K562 (cell line): Measurements from ENCODE around the gene GDAP1L1. TPM values are rescaled to one million over a fixed set of nuclear protein-coding genes. Genes with fewer than 3 reads are reported as not detected.

Experiments used
- ATAC-seq: fragments of 200-7000 bp; cut with Tn5 transposase; 3 replicates; pipeline ENCODE4 v1.9.1; 2020; ENCODE audit warnings: moderate library complexity
- BruUV-seq: library from RNA; stranded (reverse); fragments of 400-500 nt; replicated peaks from 2 replicates; lab custom pipeline; 2021; lab: Mats Ljungman, UMichigan
- CTCF ChIA-PET: fragments of 300-600 bp; formaldehyde crosslinking; extraction: SDS; loops from one replicate; lab custom pipeline; 2021; ENCODE audit warnings: low intra/inter-chr PET ratio; lab: Yijun Ruan, JAX
- POLR2A ChIA-PET: fragments of 300-600, 350-650 bp; sonication (Branson Sonifier 250); formaldehyde crosslinking; extraction: SDS; loops from one replicate; lab custom pipeline; 2021; ENCODE audit warnings: antibody characterized with exemption, inconsistent platforms; lab: Yijun Ruan, JAX
- DNase-seq, 4 experiments: peaks; one replicate each; pipeline versions ENCODE4 v3.0.0 to v3.0.0-alpha.2; 2011 to 2018; ENCODE audit warnings: low spot score in 3 of 4, mixed read lengths in 3 of 4; ENCODE audit errors: extremely low read depth in 1 of 4
- FAIRE-seq: peaks from 2 replicates; lab custom pipeline; 2011; peaks lifted over from hg19 to GRCh38; lab: Jason Lieb, UNC
- H2AFZ ChIP-seq: 2 replicates; pipeline ENCODE4 v1.6.0; 2011; ENCODE audit warnings: low read depth, low read length, control low read depth, inconsistent platforms
- H3K27ac ChIP-seq: fragments of 200-600 bp; 3 replicates; pipeline ENCODE4 v1.8.0; 2011; ENCODE audit warnings: low read depth, mild to moderate bottlenecking, control low read depth, inconsistent platforms, low read length, moderate library complexity, mixed read lengths; ENCODE audit errors: extremely low read depth
- H3K27me3 ChIP-seq, 2 experiments: fragments of 300-600 bp in 1 of 2; 2 replicates in 1 of 2; 3 replicates in 1 of 2; pipeline versions ENCODE4 v1.6.0 to v1.8.0; 2011; ENCODE audit warnings: inconsistent platforms in 2 of 2, low read length in 2 of 2, mild to moderate bottlenecking in 1 of 2, mixed read lengths in 1 of 2, moderate library complexity in 1 of 2; ENCODE audit not compliant: control insufficient read depth in 2 of 2, insufficient read depth in 2 of 2
- H3K36me3 ChIP-seq: fragments of 300-600 bp; 3 replicates; pipeline ENCODE4 v1.8.0; 2011; ENCODE audit warnings: mild to moderate bottlenecking, low read length, inconsistent platforms; ENCODE audit not compliant: control insufficient read depth, insufficient read depth
- H3K4me1 ChIP-seq, 2 experiments: fragments of 200-600 bp in 1 of 2; replicated peaks in 1 of 2; 2 replicates in 1 of 2; 3 replicates in 1 of 2; pipeline versions ENCODE4 v1.5.1 to v1.8.0; 2011; ENCODE audit warnings: inconsistent platforms in 2 of 2, low read length in 2 of 2, mild to moderate bottlenecking in 1 of 2, mixed read lengths in 1 of 2, moderate library complexity in 1 of 2; ENCODE audit not compliant: control insufficient read depth in 2 of 2, insufficient read depth in 2 of 2
- H3K4me2 ChIP-seq: 2 replicates; pipeline ENCODE4 v1.6.1; 2011; ENCODE audit warnings: low read length, control low read depth, inconsistent platforms, mixed read lengths; ENCODE audit not compliant: insufficient read depth
- H3K4me3 ChIP-seq: fragments of 200-600 bp; sonication (generic), shearing (Covaris generic); 2 replicates; pipeline ENCODE4 v1.5.1; 2016; ENCODE audit warnings: control low read depth, inconsistent platforms
- H3K79me2 ChIP-seq: fragments of 200-600 bp; 3 replicates; pipeline ENCODE4 v1.8.0; 2011; ENCODE audit warnings: low read length, inconsistent platforms; ENCODE audit not compliant: control insufficient read depth, insufficient read depth
- H3K9ac ChIP-seq, 2 experiments: 2 replicates each; pipeline versions ENCODE4 v1.6.0 to v1.6.1; 2011; ENCODE audit warnings: low read depth in 2 of 2, low read length in 2 of 2, control low read depth in 1 of 2, inconsistent platforms in 1 of 2, mild to moderate bottlenecking in 1 of 2, mixed read lengths in 1 of 2; ENCODE audit not compliant: insufficient read depth in 1 of 2
- H3K9me1 ChIP-seq: one replicate; pipeline ENCODE4 v1.6.0; 2011; ENCODE audit warnings: inconsistent platforms, mild to moderate bottlenecking, low read length, moderate library complexity; ENCODE audit not compliant: control insufficient read depth, insufficient read depth
- H3K9me3 ChIP-seq: replicated peaks from 2 replicates; pipeline ENCODE4 v1.5.1; 2011; ENCODE audit warnings: low read depth, low read length, inconsistent platforms; ENCODE audit not compliant: control insufficient read depth, insufficient read depth
- H4K20me1 ChIP-seq: replicated peaks from 2 replicates; pipeline ENCODE4 v1.6.1; 2011; ENCODE audit warnings: low read length, inconsistent platforms, mixed read lengths; ENCODE audit not compliant: control insufficient read depth, insufficient read depth
- IFI16 ChIP-seq: fragments of 250-450 bp; sonication (Bioruptor Pico); IDR thresholded peaks from 2 replicates; pipeline ENCODE4 v2.1.2; 2022; ENCODE audit warnings: mild to moderate bottlenecking, inconsistent platforms
- NFIC ChIP-seq: fragments of 450-650 bp; IDR thresholded peaks from 2 replicates; pipeline ENCODE4 v1.6.1; 2017; ENCODE audit warnings: mild to moderate bottlenecking, inconsistent platforms
- PHB2 ChIP-seq: fragments of 450-650 bp; IDR thresholded peaks from 2 replicates; pipeline ENCODE4 v1.6.1; 2017; ENCODE audit warnings: low read depth
- STAG1 ChIP-seq: sonication (generic); formaldehyde crosslinking; IDR thresholded peaks from 2 replicates; pipeline ENCODE4 v1.5.0; 2020; ENCODE audit warnings: missing genetic modification reagents, borderline replicate concordance
- THRB ChIP-seq: fragments of 450-650 bp; formaldehyde crosslinking; conservative IDR thresholded peaks from 2 replicates; pipeline ENCODE4 v1.4.0; 2022; ENCODE audit warnings: mild to moderate bottlenecking, missing genetic modification characterization
- ZNF175 ChIP-seq: fragments of 200-800 bp; sonication (Bioruptor generic); IDR thresholded peaks from 2 replicates; pipeline ENCODE4 v1.6.1; 2016; ENCODE audit warnings: low read depth, mild to moderate bottlenecking, missing genetic modification characterization, missing compliant biosample characterization
- WGBS: fragments of 100-300 bp; shearing (Covaris generic); methylation state at CpG from one replicate; pipeline ENCODE4 v1.1.6; 2016; ENCODE audit warnings: low coverage, mixed read lengths; ENCODE audit not compliant: insufficient coverage; ENCODE audit errors: missing lambda C conversion rate; 5-methylcytosine and 5-hydroxymethylcytosine counted together
- in situ Hi-C: fragments of 300-500 bp; cut with MboI; formaldehyde crosslinking; loops from 4 replicates; pipeline ENCODE4 v1.15.0; 2018; ENCODE audit warnings: inconsistent platforms, mixed read lengths
- intact Hi-C: fragments of 100-400 bp; cut with micrococcal nuclease; formaldehyde crosslinking; loops from 2 replicates; pipeline ENCODE4 v1.14.2; 2022
- polyA plus RNA-seq, 8 experiments: library from polyadenylated mRNA; depleted of rRNA in 4 of 8; stranded (reverse) in 5 of 8; unstranded in 3 of 8; fragments of >200 nt; fragmentation: Nextera tagmentation in 2 of 8; fragmentation: Illumina TruSeq in 1 of 8; extraction: Ambion mirVana in 2 of 8; extraction: Trizol in 1 of 8; gene quantifications; 2 replicates each; pipeline versions ENCODE4 v1.2.1 to v1.2.3, GENCODE V29; 2011 to 2014; ENCODE audit warnings: inconsistent platforms in 1 of 8, missing spikeins in 1 of 8
- total RNA-seq, 7 experiments: library from RNA; depleted of rRNA in 6 of 7; stranded (reverse); fragments of >200 nt in 6 of 7; fragmentation: Illumina TruSeq in 2 of 7; extraction: Trizol in 2 of 7; gene quantifications; 2 replicates each; pipeline versions ENCODE4 v1.2.1 to v1.2.3, GENCODE V29; 2011 to 2021; ENCODE audit warnings: low replicate concordance in 1 of 7

The GDAP1L1 gene
- total and polyA plus RNA-seq, 9 of the 15 experiments (the other 6 are each of a cell fraction or from before 2014, with no cell fraction given) = 0.06 to 0.40 (median 0.19) TPM; not detected in 5

GRCh38 chr20:44212792-44213191, 34.3 kb upstream of the GDAP1L1 start:
- intact Hi-C loops = loop anchor here (2.0 kb wide), 1 partner anchor 248 kb away; no protein-coding TSS in a partner anchor

More at GRCh38 chr20:44212792-44213191, 34.3 kb upstream of the GDAP1L1 start:
- no peak overlapping the region for H3K4me3 ChIP-seq
- no peak overlapping the region for H3K4me2 ChIP-seq
- 48% methylated on average over 4 of the region's 4 CpGs for WGBS
- no peak for TF ChIP-seq STAG1 (CRISPR knock-in tag)
- TF ChIP-seq ZNF175 (CRISPR knock-in tag) = no peak
- TF ChIP-seq THRB = no peak
- TF ChIP-seq IFI16 (CRISPR knock-in tag) = no peak
- TF ChIP-seq NFIC = no peak
- no peak for TF ChIP-seq PHB2
- TF ChIP-seq, all 486 proteins: peak for 0
- BruUV-seq = no TSS peak
- CTCF ChIA-PET = no interaction called here
- Histone ChIP-seq H3K36me3 (no peaks in the 10 kb centered on the region; the same call in 2 of the 3 replicates), H4K20me1 (peaks cover 10% of the 10 kb centered on the region), H3K9me3 (no peaks in the 10 kb centered on the region), H3K4me1 (peaks cover 19 to 22% of the 10 kb centered on the region in 2 experiments), H3K9me1 (no peaks in the 10 kb centered on the region), H3K79me2 (peaks cover 28% of the 10 kb centered on the region), H3K9ac (no peak overlapping the region), H2AFZ (no peak overlapping the region), H3K27me3 (no peaks in the 10 kb centered on the region), H3K27ac (no peak overlapping the region)
- DNase-seq (no peak), ATAC-seq (no peak), FAIRE-seq (no peak)
- in situ Hi-C loops = loop anchor here (5.0 to 10.0 kb wide), 3 partner anchors 170 to 392 kb away; no protein-coding TSS in a partner anchor
- POLR2A ChIA-PET = interaction anchor here (0.7 kb wide), 1 partner anchor 184 kb away, joined by 3 read pairs; no protein-coding TSS in a partner anchor
